ENCODE results near the gene YBEY.

DNA sequence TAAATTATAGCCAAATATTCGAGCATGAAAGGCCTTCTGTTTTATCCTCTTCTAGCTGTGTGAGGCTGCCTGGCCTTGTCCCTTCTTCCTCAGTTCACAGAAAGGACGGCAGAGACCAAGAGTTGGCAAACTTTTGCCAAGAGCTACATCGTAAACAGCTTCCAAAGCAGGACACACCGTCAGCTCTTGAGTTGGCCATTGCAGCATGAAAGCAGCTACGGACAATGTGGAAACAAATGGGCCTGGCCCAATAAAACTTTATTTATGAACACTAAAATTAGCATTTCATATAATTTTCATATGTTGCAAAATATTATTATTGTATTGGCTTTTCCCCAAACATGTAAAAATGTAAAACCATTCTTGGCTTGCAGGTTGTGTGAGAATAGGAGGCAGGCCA is 26.8 kb downstream of the YBEY start:
- TF ChIP-seq, protein P1, sequence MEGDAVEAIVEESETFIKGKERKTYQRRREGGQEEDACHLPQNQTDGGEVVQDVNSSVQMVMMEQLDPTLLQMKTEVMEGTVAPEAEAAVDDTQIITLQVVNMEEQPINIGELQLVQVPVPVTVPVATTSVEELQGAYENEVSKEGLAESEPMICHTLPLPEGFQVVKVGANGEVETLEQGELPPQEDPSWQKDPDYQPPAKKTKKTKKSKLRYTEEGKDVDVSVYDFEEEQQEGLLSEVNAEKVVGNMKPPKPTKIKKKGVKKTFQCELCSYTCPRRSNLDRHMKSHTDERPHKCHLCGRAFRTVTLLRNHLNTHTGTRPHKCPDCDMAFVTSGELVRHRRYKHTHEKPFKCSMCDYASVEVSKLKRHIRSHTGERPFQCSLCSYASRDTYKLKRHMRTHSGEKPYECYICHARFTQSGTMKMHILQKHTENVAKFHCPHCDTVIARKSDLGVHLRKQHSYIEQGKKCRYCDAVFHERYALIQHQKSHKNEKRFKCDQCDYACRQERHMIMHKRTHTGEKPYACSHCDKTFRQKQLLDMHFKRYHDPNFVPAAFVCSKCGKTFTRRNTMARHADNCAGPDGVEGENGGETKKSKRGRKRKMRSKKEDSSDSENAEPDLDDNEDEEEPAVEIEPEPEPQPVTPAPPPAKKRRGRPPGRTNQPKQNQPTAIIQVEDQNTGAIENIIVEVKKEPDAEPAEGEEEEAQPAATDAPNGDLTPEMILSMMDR (IDR thresholded peaks at IDR 0.05; ENCODE audit: insufficient read depth, low read depth, low read length): no peak
- TF ChIP-seq EZH2 (IDR thresholded peaks at IDR 0.05; ENCODE audit: insufficient read depth, low read length): no peak
